Activated T-helper 1 cell treated with anti-CD3 and anti-CD28 coated beads, Interleukin-12 subunit alpha, Interleukin-12 subunit beta, Interleukin-2, Interleukin-4 antibody, amounts not matched to agents 30 ng/mL and 10 ng/mL and 1 ng/mL, durations not matched to agents 14 hours and 24 hours and 36 hours (primary cell): ENCODE measurements around the gene PLEKHN1. TPM values are rescaled to one million over a fixed set of nuclear protein-coding genes. Genes with fewer than 3 reads are reported as not detected.
A peak's percentile ranks its signal among the peaks of the same experiment; 100 is the strongest.

Experiments
- DNase-seq: peaks from one replicate; pipeline ENCODE4 v3.0.0; 2021; ENCODE audit warnings: low spot score
- H3K27ac Mint-ChIP-seq: one replicate; pipeline ENCODE4 v1.8.0; 2021; ENCODE audit warnings: mild to moderate bottlenecking, mixed read lengths
- H3K27me3 Mint-ChIP-seq: one replicate; pipeline ENCODE4 v1.8.0; 2022; ENCODE audit warnings: mild to moderate bottlenecking, moderate library complexity, mixed read lengths; ENCODE audit not compliant: insufficient read depth
- H3K36me3 Mint-ChIP-seq: one replicate; pipeline ENCODE4 v1.8.0; 2021; ENCODE audit warnings: low read depth, mixed read lengths
- H3K4me1 Mint-ChIP-seq: one replicate; pipeline ENCODE4 v1.8.0; 2021; ENCODE audit warnings: low read depth, mixed read lengths
- H3K4me3 Mint-ChIP-seq: one replicate; pipeline ENCODE4 v1.8.0; 2021; ENCODE audit warnings: mild to moderate bottlenecking, moderate library complexity, mixed read lengths
- H3K9me3 Mint-ChIP-seq: one replicate; pipeline ENCODE4 v1.8.0; 2021; ENCODE audit warnings: mixed read lengths
- intact Hi-C: fragments of 100-400 bp; cut with micrococcal nuclease; formaldehyde crosslinking; loops from one replicate; pipeline ENCODE4 v1.15.1; 2024
- total RNA-seq: library from RNA; stranded (reverse); gene quantifications from 2 replicates; pipeline ENCODE4 v1.2.3, GENCODE V29; 2022

The PLEKHN1 gene
- total RNA-seq: 1.7 and 1.8 TPM in 2 replicates

DNA sequence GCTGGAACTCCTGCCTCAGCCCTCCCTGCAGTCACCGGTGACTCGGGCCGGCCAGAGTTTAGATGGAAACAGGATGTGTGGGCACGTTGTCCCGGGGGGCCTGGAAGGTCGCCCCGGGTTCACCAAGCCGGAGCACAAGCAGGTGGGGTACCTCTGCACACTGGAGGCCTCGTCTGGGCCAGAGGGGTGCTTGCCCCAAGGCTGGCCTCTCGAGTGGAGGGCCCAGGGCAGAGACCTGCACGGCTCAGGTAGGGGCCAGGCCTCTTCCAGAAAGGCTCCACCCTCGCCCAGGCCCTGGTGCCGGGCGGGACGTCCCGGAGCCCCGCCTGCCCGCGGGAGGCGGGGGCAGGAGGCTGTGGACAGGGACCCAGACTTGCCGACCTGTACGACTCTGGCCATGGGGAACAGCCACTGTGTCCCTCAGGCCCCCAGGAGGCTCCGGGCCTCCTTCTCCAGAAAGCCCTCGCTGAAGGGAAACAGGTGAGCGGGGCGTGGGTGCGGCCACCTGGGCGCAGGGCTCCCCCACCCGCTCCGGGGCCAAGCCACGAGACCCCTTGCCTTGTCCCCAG, at the start of gene PLEKHN1:
Gene PLEKHN1, plus strand, starts transcription at position 348 of the 569 bp plus-strand sequence. Its CDS starts 50 bp downstream, at position 398.
- Mint-ChIP-seq H3K36me3 (no peaks in the 10 kb centered on the region), H3K27me3 (peaks cover 4% of the 10 kb centered on the region), H3K27ac (peak within 1 kb of the TSS; percentile 44), H3K9me3 (no peaks in the 10 kb centered on the region), H3K4me1 (no peaks in the 10 kb centered on the region), H3K4me3 (peak within 1 kb of the TSS; percentile 76)
- DNase-seq: no peak
- intact Hi-C loops: no loop called here

DNA sequence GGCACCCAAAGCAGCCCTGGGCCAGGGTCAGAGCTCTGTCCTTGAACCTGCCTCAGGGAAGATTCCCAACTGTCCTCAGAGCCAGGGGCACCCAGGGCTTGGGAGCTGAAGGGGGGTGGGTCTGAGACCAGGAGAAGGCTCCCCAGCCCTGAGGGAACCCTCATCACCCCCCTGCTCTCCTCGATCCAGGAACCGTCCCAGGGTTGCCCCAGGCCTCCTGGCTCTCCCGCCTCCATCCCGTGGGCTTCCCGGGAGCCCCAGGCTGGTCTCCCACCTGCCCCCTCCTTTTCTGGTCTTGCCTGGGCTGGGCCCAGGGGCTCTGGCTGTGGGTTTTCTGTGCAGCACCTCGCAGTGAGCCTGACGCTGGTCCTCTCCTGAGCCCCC, 49.2 kb upstream of the PLEKHN1 start:
- Mint-ChIP-seq H3K27me3 (peaks cover 22% of the 10 kb centered on the region), H3K4me3 (no peak overlapping the region), H3K4me1 (peaks cover 7% of the 10 kb centered on the region), H3K27ac (no peak overlapping the region), H3K36me3 (no peaks in the 10 kb centered on the region), H3K9me3 (no peaks in the 10 kb centered on the region)
- DNase-seq: no peak
- intact Hi-C loops: no loop called here

DNA sequence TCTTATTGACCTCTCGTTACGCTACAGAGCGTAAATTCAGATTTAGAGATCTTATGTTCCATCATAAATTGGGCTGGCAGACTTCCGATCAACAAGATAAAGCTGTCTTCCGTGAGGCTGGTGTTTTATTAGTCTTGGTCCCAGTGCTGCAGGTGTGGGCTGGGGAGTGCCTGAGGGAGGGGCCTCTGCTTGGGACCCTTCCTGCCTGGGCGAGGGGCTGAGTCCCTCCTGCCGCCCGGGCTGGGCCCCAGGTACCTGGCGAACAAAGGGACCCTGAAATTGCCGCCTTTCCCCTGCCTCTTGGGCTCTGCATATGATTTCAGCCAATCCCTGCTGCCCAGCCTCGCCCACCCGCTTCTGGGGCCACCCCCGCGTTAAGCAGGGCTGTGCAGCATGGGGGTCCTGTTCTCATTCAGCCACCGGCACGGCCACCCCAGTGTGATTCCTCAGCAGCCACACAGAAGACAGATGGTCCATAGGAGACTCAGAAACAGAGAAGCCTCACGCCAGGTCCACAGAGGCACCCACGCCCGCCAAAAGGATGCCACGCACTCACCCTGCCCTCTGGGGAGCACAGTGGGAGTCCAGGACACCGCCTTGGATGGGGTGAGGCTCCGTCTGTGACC, 48.7 kb upstream of the PLEKHN1 start:
- Mint-ChIP-seq H3K9me3 (no peaks in the 10 kb centered on the region), H3K27ac (no peak overlapping the region), H3K4me1 (peaks cover 3% of the 10 kb centered on the region), H3K36me3 (no peaks in the 10 kb centered on the region), H3K4me3 (no peak overlapping the region), H3K27me3 (peaks cover 25% of the 10 kb centered on the region)
- intact Hi-C loops: no loop called here
- DNase-seq: no peak

- H3K36me3 Mint-ChIP-seq: no peaks in the 10 kb centered on the region
- peaks cover 5% of the 10 kb centered on the region for H3K4me1 Mint-ChIP-seq
- H3K4me3 Mint-ChIP-seq: no peak overlapping the region
- H3K27me3 Mint-ChIP-seq: peaks cover 31% of the 10 kb centered on the region
- intact Hi-C loops: no loop called here
- H3K9me3 Mint-ChIP-seq: no peaks in the 10 kb centered on the region
- no peak for DNase-seq
- H3K27ac Mint-ChIP-seq: no peak overlapping the region
Observed at GRCh38 chr1:918353-918752, 47.9 kb upstream of the PLEKHN1 start.

GRCh38 chr1:918843-919242, 47.4 kb upstream of the PLEKHN1 start:
- Mint-ChIP-seq H3K4me1 (peaks cover 6% of the 10 kb centered on the region), H3K36me3 (no peaks in the 10 kb centered on the region), H3K9me3 (no peaks in the 10 kb centered on the region)

DNA sequence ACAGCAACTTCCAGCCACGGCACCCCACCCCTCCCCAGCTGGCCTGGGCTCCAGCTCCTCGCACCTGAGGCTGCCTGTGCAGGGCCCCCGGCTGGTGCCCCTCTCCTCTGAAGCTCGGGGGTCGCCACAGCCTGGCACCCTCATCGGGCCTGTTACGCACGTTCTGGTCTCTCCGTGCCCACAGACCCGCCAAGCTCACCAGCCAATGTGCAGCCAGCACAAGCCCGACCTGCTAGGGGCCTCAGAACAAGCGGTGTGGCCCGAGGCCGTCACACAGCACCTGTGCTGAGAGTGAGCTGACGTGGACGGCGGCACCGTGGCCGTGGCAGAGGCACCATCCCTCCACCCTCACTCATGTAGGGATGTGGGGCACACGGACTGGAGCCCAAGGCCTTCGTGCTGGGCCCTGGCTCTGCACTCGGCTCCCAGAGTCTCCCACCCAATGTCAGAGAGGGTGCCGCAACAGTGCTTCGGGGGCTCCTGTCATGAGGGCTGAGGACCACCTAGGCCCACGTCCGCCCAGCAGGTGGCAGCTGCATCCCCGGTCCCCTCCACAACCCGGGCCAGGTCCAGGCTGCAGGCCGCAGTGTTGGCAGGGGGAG, 46.9 kb upstream of the PLEKHN1 start:
- Mint-ChIP-seq H3K27me3 (peaks cover 31% of the 10 kb centered on the region), H3K27ac (no peak overlapping the region), H3K36me3 (no peaks in the 10 kb centered on the region), H3K4me1 (peaks cover 6% of the 10 kb centered on the region), H3K9me3 (no peaks in the 10 kb centered on the region), H3K4me3 (no peak overlapping the region)
- no peak for DNase-seq
- intact Hi-C loops: no loop called here

More at GRCh38 chr1:918843-919242, 47.4 kb upstream of the PLEKHN1 start:
- Mint-ChIP-seq H3K27ac (no peak overlapping the region), H3K4me3 (no peak overlapping the region), H3K27me3 (peaks cover 32% of the 10 kb centered on the region)
- intact Hi-C loops: no loop called here
- DNase-seq: no peak

DNA sequence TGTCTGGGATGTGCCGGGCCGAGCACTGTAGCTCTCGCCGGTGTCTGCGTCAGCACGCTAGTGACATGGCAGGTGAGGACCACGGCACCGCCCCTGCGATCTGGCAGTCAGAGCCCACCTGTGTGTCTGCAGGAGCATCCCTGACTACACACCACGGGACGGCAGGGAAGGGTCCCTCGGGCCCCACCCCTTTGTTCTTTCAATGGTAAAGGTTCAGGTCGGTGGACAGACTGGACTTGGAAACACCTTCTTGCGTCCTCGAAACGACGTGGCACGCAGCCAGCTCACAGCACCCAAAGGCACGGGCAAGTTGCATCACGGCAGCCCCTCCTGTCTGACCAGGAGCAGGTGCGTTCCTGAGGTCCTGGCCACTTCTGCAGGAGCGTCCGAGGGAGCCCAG, 46.3 kb upstream of the PLEKHN1 start:
- Mint-ChIP-seq H3K9me3 (no peaks in the 10 kb centered on the region), H3K27ac (no peak overlapping the region), H3K36me3 (no peaks in the 10 kb centered on the region), H3K4me1 (peaks cover 6% of the 10 kb centered on the region), H3K27me3 (peaks cover 32% of the 10 kb centered on the region), H3K4me3 (no peak overlapping the region)
- no peak for DNase-seq
- intact Hi-C loops: loop anchor here (10.0 kb wide), 1 partner anchor 175 kb away; no protein-coding TSS in a partner anchor

GRCh38 chr1:920521-920920, 45.8 kb upstream of the PLEKHN1 start:
- no peaks in the 10 kb centered on the region for H3K9me3 Mint-ChIP-seq

DNA sequence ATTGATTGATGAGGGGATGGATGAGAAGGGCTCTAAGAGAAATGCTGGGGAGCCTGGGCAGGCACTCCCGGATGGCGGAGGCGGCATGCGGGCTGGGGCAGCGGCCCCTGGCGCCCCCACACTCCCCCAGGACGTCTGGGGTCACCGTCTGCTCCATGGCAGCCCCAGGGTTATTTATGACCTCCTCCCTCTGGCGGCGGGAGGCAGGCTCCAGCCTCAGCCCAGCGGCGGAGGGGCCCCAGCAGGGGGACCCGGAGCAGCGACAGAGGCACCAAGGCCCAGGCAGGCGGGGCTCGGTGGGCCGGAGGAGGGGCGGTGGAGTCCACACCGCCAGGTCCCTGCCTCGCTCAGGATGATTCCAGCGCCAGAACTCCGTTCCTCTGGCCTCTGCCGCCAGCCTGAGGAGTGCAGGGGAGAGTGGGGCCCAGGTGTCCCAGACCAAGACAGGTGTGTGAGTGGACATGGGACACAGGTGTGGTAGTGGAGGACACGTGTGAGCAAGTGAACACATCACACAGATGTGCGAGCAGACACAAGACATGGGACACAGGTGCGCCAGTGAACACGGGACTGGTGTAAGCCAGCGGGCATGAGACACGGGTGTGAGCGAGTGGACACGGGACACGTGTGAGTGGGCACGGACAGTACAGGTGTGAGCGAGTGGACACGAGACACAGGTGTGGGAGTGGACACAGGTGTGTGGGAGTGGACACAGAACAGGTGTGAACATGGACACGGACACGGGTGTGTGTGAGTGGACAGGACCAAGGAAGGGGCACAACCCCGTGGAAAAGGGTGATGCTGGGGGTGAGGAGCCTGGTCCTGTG, 45.1 kb upstream of the PLEKHN1 start:
- Mint-ChIP-seq H3K36me3 (no peaks in the 10 kb centered on the region), H3K9me3 (no peaks in the 10 kb centered on the region), H3K4me3 (no peak overlapping the region), H3K4me1 (peaks cover 6% of the 10 kb centered on the region), H3K27ac (no peak overlapping the region), H3K27me3 (peaks cover 39% of the 10 kb centered on the region)
- intact Hi-C loops: loop anchor here (10.0 kb wide), 1 partner anchor 174 kb away; no protein-coding TSS in a partner anchor
- no peak for DNase-seq

More at GRCh38 chr1:920521-920920, 45.8 kb upstream of the PLEKHN1 start:
- H3K27me3 Mint-ChIP-seq: peaks cover 33% of the 10 kb centered on the region
- DNase-seq: no peak
- no peak overlapping the region for H3K27ac Mint-ChIP-seq
- no peak overlapping the region for H3K4me3 Mint-ChIP-seq
- intact Hi-C loops: loop anchor here (10.0 kb wide), 1 partner anchor 174 kb away; no protein-coding TSS in a partner anchor
- no peaks in the 10 kb centered on the region for H3K36me3 Mint-ChIP-seq
- peaks cover 6% of the 10 kb centered on the region for H3K4me1 Mint-ChIP-seq

DNA sequence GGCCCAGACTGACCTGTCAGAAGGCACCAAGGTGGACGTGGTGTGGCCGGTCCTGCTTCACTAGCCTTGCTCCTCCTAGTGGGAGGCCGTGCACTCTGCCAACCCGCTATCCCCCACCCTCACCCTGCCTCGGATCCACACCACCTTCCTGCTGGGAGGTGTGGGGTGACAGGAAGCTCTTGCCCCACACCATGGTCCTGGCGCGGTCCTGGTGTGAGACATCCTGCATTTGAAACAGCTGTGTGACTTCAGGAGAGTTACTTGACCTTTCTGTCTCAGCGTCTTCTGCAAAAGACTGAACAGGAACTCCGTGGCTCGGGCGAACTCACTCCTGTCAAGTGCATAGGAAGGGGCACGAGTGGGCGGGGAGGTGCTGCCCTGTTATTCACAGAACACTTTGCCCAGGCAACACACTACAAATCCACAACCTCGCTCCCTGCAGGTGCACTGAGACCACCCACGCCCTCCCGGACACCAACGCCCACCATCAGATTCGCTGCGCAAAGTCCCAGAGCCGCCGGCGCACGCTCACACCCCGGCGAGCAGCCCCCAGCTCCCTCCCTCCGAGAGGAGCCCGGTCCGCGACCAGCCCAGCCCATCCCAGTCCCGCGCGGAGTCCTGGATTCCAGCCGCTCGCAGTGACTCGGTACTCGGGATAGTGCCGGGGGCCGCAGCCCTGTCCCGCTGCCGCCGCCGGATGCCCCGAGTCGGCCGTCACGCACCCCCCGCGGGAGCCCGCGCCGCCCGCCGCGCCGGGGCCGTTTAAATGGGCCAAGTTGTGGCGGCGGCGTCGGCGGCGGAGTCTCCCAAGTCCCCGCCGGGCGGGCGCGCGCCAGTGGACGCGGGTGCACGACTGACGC, 42.9 kb upstream of the PLEKHN1 start, which contains the start of gene SAMD11:
Gene SAMD11, plus strand, starts transcription at position 793 of the 860 bp plus-strand sequence. CDS start 509 bp downstream, outside the sequence.
- peak; percentile 25 for DNase-seq
- Mint-ChIP-seq H3K36me3 (no peaks in the 10 kb centered on the region), H3K4me1 (peaks cover 6% of the 10 kb centered on the region), H3K27me3 (peaks cover 52% of the 10 kb centered on the region), H3K9me3 (no peaks in the 10 kb centered on the region), H3K4me3 (peak within 1 kb of the TSS; percentile 62), H3K27ac (peak within 1 kb of the TSS; percentile 48)
- intact Hi-C loops: loop anchor here (2.0 to 10.0 kb wide), 2 partner anchors 17 to 171 kb away; no protein-coding TSS in a partner anchor

GRCh38 chr1:923991-924655, 42.2 kb upstream of the PLEKHN1 start:
- DNase-seq: no peak
- peaks cover 6% of the 10 kb centered on the region for H3K4me1 Mint-ChIP-seq
- intact Hi-C loops: loop anchor here (2.0 to 10.0 kb wide), 2 partner anchors 17 to 171 kb away; no protein-coding TSS in a partner anchor
- H3K4me3 Mint-ChIP-seq: no peak overlapping the region
- no peaks in the 10 kb centered on the region for H3K36me3 Mint-ChIP-seq
- no peak overlapping the region for H3K27ac Mint-ChIP-seq
- no peaks in the 10 kb centered on the region for H3K9me3 Mint-ChIP-seq
- H3K27me3 Mint-ChIP-seq: peaks cover 50% of the 10 kb centered on the region
